ENCODE measurements around the gene ETNK2. TPM values are rescaled to one million over a fixed set of nuclear protein-coding genes. Genes with fewer than 3 reads are reported as not detected.

ETNK2 gene
- total and polyA plus RNA-seq, 2 of the 4 experiments (the other 2 are of a cell fraction) = 18.9 to 26.0 TPM

DNA sequence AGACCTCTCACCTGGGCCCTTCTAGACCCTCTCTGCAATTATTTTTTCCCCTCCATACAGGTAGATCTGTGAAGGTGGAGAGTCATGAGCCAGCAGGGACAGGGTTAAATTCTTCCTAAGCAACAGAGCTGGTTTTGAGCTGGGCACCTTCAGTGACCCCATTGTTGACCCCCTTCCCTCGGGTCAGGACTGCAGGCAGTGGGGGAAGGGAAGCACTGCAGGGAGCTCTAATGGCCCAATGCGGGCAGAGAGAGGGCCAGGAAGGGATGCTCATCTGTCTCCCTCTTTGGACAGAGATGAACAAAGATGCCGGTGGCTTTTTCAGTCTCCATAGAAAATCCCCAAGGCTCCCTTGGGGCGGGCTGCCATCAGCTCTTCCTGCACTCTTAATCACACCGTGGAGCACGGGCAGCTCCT is 57.5 kb downstream of the ETNK2 start:
- H3K27me3 ChIP-seq (ENCODE audit: control insufficient read depth, insufficient read depth, low read length) = no peaks in the 10 kb centered on the region
- no peak overlapping the region for H3K4me2 ChIP-seq (ENCODE audit: low read depth, low read length)
- no peak overlapping the region for H2AK5ac ChIP-seq (ENCODE audit: low read depth, low read length)
- no peak overlapping the region for H4K8ac ChIP-seq (ENCODE audit: low read depth in 2 of 2, low read length in 2 of 2)
- H3K27ac ChIP-seq (ENCODE audit: insufficient read depth, low read length) = no peak overlapping the region
- no peaks in the 10 kb centered on the region for H3K9me3 ChIP-seq (ENCODE audit: control insufficient read depth, insufficient read depth, low read length)
- H3K4me3 ChIP-seq (ENCODE audit: insufficient read depth, low read depth, low read length) = no peak overlapping the region
- in situ Hi-C loops (cut with MboI; ENCODE audit: low sequenced_read_pairs) = no loop called here
- DNase-seq (no peak), ATAC-seq (ENCODE audit: low read depth) (no peak)
- no peak overlapping the region for H4K91ac ChIP-seq (ENCODE audit: insufficient read depth, low read depth, low read length)
- H3K23ac ChIP-seq (ENCODE audit: low read depth, low read length) = no peak overlapping the region
- H3K56ac ChIP-seq (ENCODE audit: extremely low read depth, insufficient read depth, low read length) = no peak overlapping the region
- dilution Hi-C loops (cut with HindIII; ENCODE audit: low sequenced_read_pairs, unreplicated experiment) = no loop called here
- H3K4me1 ChIP-seq (ENCODE audit: control insufficient read depth, insufficient read depth, low read length) = no peaks in the 10 kb centered on the region; the same call in 1 of the 2 replicates
- no peak overlapping the region for H2AFZ ChIP-seq (replicated peaks; ENCODE audit: low read length, poor library complexity)
- WGBS, 2 experiments (ENCODE audit: extremely low coverage in 2 of 2, insufficient read length in 1 of 2) = 20% methylated on average over 1 of the region's 6 CpGs; no CpG with 5 or more reads in 1 of the 2 experiments
- H2BK5ac ChIP-seq (ENCODE audit: low read depth, low read length, poor library complexity, severe bottlenecking) = no peak overlapping the region
- CTCF ChIA-PET = no interaction called here
- BruUV-seq (replicated peaks) = no TSS peak
- H3K18ac ChIP-seq (ENCODE audit: low read depth, low read length) = no peak overlapping the region
- no peaks in the 10 kb centered on the region for H4K20me1 ChIP-seq (ENCODE audit: insufficient read depth, low read length)
- POLR2A ChIA-PET (ENCODE audit: unreplicated experiment) = no interaction called here
- TF ChIP-seq BHLHE40 (IDR thresholded peaks at IDR 0.05; ENCODE audit: low read depth, low read length) (no peak), CEBPB (IDR thresholded peaks at IDR 0.05; ENCODE audit: low read depth, low read length) (no peak), SMC3 (IDR thresholded peaks at IDR 0.05; ENCODE audit: low read depth, low read length) (no peak), CHD1 (IDR thresholded peaks at IDR 0.05; ENCODE audit: low read depth, low read length) (no peak), POLR2A (IDR thresholded peaks at IDR 0.05; ENCODE audit: low read depth, low read length) (no peak), MAFK (IDR thresholded peaks at IDR 0.05; ENCODE audit: low read depth, low read length) (no peak), MXI1 (IDR thresholded peaks at IDR 0.05; ENCODE audit: borderline replicate concordance, low read depth, low read length) (no peak), RFX5 (IDR thresholded peaks at IDR 0.05; ENCODE audit: low read depth, low read length) (no peak), MAZ (IDR thresholded peaks at IDR 0.05; ENCODE audit: borderline replicate concordance, low read depth, low read length) (no peak), RCOR1 (IDR thresholded peaks at IDR 0.05; ENCODE audit: insufficient replicate concordance, low read length) (no peak)
- TF ChIP-seq, protein P1, sequence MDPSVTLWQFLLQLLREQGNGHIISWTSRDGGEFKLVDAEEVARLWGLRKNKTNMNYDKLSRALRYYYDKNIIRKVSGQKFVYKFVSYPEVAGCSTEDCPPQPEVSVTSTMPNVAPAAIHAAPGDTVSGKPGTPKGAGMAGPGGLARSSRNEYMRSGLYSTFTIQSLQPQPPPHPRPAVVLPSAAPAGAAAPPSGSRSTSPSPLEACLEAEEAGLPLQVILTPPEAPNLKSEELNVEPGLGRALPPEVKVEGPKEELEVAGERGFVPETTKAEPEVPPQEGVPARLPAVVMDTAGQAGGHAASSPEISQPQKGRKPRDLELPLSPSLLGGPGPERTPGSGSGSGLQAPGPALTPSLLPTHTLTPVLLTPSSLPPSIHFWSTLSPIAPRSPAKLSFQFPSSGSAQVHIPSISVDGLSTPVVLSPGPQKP (IDR thresholded peaks at IDR 0.05; ENCODE audit: borderline replicate concordance, low read depth, low read length) = no peak
- TF ChIP-seq, protein P2, sequence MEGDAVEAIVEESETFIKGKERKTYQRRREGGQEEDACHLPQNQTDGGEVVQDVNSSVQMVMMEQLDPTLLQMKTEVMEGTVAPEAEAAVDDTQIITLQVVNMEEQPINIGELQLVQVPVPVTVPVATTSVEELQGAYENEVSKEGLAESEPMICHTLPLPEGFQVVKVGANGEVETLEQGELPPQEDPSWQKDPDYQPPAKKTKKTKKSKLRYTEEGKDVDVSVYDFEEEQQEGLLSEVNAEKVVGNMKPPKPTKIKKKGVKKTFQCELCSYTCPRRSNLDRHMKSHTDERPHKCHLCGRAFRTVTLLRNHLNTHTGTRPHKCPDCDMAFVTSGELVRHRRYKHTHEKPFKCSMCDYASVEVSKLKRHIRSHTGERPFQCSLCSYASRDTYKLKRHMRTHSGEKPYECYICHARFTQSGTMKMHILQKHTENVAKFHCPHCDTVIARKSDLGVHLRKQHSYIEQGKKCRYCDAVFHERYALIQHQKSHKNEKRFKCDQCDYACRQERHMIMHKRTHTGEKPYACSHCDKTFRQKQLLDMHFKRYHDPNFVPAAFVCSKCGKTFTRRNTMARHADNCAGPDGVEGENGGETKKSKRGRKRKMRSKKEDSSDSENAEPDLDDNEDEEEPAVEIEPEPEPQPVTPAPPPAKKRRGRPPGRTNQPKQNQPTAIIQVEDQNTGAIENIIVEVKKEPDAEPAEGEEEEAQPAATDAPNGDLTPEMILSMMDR (conservative IDR thresholded peaks at IDR 0.05; ENCODE audit: low read depth, low read length) = no peak
- no peak overlapping the region for H2BK120ac ChIP-seq (ENCODE audit: low read depth, low read length)
- intact Hi-C loops (cut with micrococcal nuclease) = no loop called here
- no peak overlapping the region for H2BK15ac ChIP-seq (ENCODE audit: low read depth, low read length)
- no peak overlapping the region for H2BK20ac ChIP-seq (ENCODE audit: low read depth, low read length)
- no peaks in the 10 kb centered on the region for H3K36me3 ChIP-seq (ENCODE audit: control insufficient read depth, insufficient read depth, low read length)
- no peak overlapping the region for H3K9ac ChIP-seq (ENCODE audit: low read depth, low read length)
- H3K79me1 ChIP-seq (ENCODE audit: low read depth in 1 of 2, low read length in 2 of 2) = peaks cover 0 to 5% of the 10 kb centered on the region in 2 experiments; a peak in 1 of 4 replicates
- no peaks in the 10 kb centered on the region for H3K9me1 ChIP-seq (ENCODE audit: insufficient read depth, low read length)
- no peak overlapping the region for H4K5ac ChIP-seq (ENCODE audit: low read depth, low read length)
- no peak overlapping the region for H2AK9ac ChIP-seq (replicated peaks; ENCODE audit: low read depth, low read length, poor library complexity)
- no peak overlapping the region for H3K14ac ChIP-seq (replicated peaks; ENCODE audit: low read depth, low read length)
- H3K4ac ChIP-seq (ENCODE audit: low read depth, low read length) = no peak overlapping the region
